Effector memory CD8-positive, alpha-beta T cell (primary cell): ENCODE data around the gene ZC3H7B.
A peak's percentile ranks its signal among the peaks of the same experiment; 100 is the strongest.
"Not testable (repeated sequence)": the region's sequence is repeated elsewhere in the genome, so short reads cannot be mapped to it uniquely, and the experiment has no call there.

Experiments used
- ATAC-seq: fragments of 150-1000 bp; cut with Tn5 transposase; replicated peaks from 2 replicates; pipeline ENCODE4 v1.10.0; 2021; ENCODE audit warnings: mild to moderate bottlenecking, moderate library complexity
- DNase-seq, 3 experiments: peaks; one replicate each; pipeline ENCODE4 v3.0.0; 2021
- H3K27ac Mint-ChIP-seq, 2 donors: one replicate each; pipeline ENCODE4 v1.8.0; 2022; ENCODE audit warnings: mild to moderate bottlenecking in 2 of 2, mixed read lengths in 2 of 2, moderate library complexity in 2 of 2
- H3K27me3 Mint-ChIP-seq, 2 donors: one replicate each; pipeline ENCODE4 v1.8.0; 2022; ENCODE audit warnings: mixed read lengths in 2 of 2
- H3K36me3 Mint-ChIP-seq: one replicate; pipeline ENCODE4 v1.8.0; 2022; ENCODE audit warnings: mild to moderate bottlenecking, moderate library complexity, mixed read lengths; ENCODE audit not compliant: insufficient read depth
- H3K4me1 Mint-ChIP-seq, 2 donors: one replicate each; pipeline ENCODE4 v1.8.0; 2022; ENCODE audit warnings: low read depth in 2 of 2, mixed read lengths in 2 of 2
- H3K4me3 Mint-ChIP-seq, 2 donors: one replicate each; pipeline ENCODE4 v1.8.0; 2022; ENCODE audit warnings: mild to moderate bottlenecking in 2 of 2, mixed read lengths in 2 of 2, moderate library complexity in 2 of 2
- H3K9me3 Mint-ChIP-seq, 2 donors: one replicate each; pipeline ENCODE4 v1.8.0; 2022; ENCODE audit warnings: mixed read lengths in 2 of 2

Gene ZC3H7B

DNA sequence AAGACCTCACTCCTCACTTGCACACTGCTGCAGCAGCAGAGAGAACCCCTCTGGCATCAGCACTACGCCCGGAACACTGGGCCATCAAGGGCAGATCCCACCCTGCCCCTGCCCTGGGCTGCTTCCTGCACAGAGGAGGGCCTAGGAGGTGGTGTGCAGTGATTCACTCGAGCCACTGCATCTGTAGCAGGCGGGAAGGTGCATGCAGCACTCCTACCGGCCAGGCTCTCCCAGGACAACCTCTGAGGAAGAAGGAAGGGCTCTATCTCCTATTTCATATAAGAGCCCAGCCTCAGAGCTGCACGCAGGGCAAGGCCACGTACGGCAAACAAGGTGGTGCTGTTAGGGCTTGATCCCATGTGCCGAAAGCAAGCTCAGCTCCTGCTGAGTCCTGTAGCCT is 29.5 kb upstream of the ZC3H7B start:
- Mint-ChIP-seq H3K9me3 (no peaks in the 10 kb centered on the region), H3K36me3 (peaks cover 90% of the 10 kb centered on the region), H3K4me1 (peaks cover 0 to 1% of the 10 kb centered on the region in 2 donors), H3K27me3 (no peaks in the 10 kb centered on the region), H3K4me3 (no peak overlapping the region), H3K27ac (no peak overlapping the region)
- no peak for ATAC-seq
- DNase-seq: no peak

DNA sequence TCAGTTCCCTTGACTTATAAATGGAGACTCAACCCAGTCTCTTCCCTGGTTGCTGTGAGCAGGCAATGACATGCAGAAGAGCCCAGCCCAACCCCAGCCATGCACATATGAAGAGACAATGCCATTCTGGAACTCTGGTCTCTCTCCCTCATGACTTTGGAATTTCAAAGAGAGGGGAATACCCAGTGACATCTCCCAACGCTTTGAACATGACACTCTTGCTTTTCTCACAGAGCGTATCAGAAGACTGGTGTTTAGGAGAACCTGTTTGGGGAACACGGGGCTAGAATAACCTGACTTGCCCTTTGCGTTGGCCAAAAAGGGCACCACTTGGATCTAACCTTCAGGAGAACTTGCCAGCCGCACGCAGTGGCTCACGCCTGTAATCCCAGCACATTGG is 28.2 kb upstream of the ZC3H7B start:
- ATAC-seq: no peak
- no peak overlapping the region for H3K27ac Mint-ChIP-seq
- H3K27me3 Mint-ChIP-seq: no peaks in the 10 kb centered on the region
- H3K9me3 Mint-ChIP-seq: no peaks in the 10 kb centered on the region
- H3K4me1 Mint-ChIP-seq: peaks cover 0 to 7% of the 10 kb centered on the region in 2 donors
- DNase-seq: no peak
- peaks cover 94% of the 10 kb centered on the region for H3K36me3 Mint-ChIP-seq
- H3K4me3 Mint-ChIP-seq: no peak overlapping the region

DNA sequence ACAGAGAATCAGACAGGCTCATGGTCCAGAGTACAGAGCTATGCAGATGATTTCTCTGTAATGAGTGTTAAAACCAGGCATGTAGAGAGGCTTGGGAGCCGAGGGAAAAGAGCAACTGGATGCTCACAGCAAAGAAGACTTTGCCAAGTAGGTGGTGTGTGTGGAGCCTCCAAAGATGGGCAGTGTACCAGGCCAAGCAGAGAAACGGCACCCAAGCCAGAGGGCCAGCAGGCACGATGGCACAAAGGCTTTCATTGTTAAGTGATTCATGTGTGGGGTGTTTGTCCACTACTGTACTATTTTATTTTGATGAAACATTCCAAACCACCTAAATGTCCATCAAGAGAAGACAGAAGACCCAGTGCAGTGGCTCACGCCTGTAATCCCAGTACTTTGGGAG is 26.5 kb upstream of the ZC3H7B start:
- no peak overlapping the region for H3K27ac Mint-ChIP-seq
- no peak for ATAC-seq

DNA sequence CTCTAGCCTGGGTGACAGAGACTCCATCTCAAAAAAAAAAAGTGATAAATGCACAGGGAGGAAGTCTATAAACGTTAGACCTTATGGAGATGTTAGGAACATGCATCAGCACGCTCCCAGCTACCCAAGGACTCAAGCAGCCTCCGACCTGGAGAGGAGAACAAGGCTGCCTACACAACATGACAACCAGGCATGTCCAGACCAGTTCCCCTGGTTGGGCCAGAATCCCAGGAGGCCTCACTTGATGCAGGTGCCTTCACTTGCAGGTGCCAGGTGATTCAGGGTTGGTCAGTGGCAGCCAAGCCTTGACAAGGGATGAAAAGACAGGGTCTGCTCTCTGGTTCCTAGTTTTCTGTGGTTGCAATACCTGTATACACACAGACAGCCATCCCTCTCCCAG is 21.3 kb upstream of the ZC3H7B start:
- H3K9me3 Mint-ChIP-seq: no peaks in the 10 kb centered on the region
- no peaks in the 10 kb centered on the region for H3K27me3 Mint-ChIP-seq
- DNase-seq (no peak), ATAC-seq (no peak)
- H3K4me1 Mint-ChIP-seq: peaks cover 14 to 22% of the 10 kb centered on the region in 2 donors
- no peak overlapping the region for H3K4me3 Mint-ChIP-seq
- peaks cover 65% of the 10 kb centered on the region for H3K36me3 Mint-ChIP-seq
- H3K27ac Mint-ChIP-seq: peak overlapping the region in 1 of 2 donors; percentile 38

More for the DNA sequence above, 26.5 kb upstream of the ZC3H7B start:
- H3K9me3 Mint-ChIP-seq: no peaks in the 10 kb centered on the region
- H3K36me3 Mint-ChIP-seq: peaks cover 97% of the 10 kb centered on the region
- no peaks in the 10 kb centered on the region for H3K27me3 Mint-ChIP-seq
- H3K4me1 Mint-ChIP-seq: peaks cover 0 to 7% of the 10 kb centered on the region in 2 donors
- no peak for DNase-seq
- no peak overlapping the region for H3K4me3 Mint-ChIP-seq

DNA sequence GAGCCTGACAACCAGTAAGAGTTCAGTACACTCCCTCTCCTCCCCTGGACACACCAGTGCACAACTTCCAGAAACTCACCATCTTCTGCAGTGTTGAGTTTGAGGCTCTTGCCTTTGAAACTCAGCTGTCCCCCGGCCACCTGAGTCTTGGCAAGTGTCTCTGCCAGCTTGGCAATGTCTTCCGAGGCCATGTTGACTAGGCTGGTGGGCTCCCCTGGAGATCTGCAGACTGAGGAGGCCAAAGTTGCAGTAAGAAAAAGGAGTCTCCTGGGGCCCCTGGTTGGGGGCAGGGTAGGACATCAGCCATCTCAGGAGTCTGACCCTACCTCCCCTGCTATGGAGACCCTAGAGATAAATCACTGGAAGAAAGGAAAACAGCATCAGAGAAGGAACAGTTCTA is 20.5 kb upstream of the ZC3H7B start:
- Mint-ChIP-seq H3K4me1 (peaks cover 17 to 22% of the 10 kb centered on the region in 2 donors), H3K27ac (peak overlapping the region in 1 of 2 donors; percentile 12), H3K36me3 (peaks cover 64% of the 10 kb centered on the region), H3K9me3 (no peaks in the 10 kb centered on the region), H3K27me3 (no peaks in the 10 kb centered on the region), H3K4me3 (no peak overlapping the region)
- DNase-seq (no peak), ATAC-seq (no peak)

DNA sequence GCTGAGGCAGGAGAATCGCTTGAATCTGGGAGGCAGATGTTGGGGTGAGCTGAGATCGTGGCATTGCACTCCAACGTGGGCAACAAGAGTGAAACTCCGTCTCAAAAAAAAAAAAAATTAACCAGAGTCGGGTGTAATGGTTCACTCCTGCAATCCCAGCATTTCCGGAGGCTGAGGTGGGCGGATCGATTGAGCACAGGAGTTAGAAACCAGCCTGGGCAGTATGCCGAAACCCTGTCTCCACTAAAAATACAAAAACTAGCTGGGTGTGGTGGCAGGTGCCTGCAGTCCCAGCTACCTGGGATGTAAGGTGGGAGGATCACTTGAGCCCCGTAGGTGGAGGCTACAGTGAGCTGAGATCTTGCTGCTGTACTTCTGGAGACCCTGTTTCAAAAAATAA is 16.9 kb upstream of the ZC3H7B start:
- Mint-ChIP-seq H3K27ac (peak overlapping the region; percentile 95 to 97), H3K4me3 (peak overlapping the region; percentile 85 to 88), H3K9me3 (no peaks in the 10 kb centered on the region), H3K4me1 (peaks cover 23 to 25% of the 10 kb centered on the region in 2 donors), H3K36me3 (peaks cover 41% of the 10 kb centered on the region), H3K27me3 (no peaks in the 10 kb centered on the region)
- DNase-seq: no peak
- ATAC-seq: no peak

DNA sequence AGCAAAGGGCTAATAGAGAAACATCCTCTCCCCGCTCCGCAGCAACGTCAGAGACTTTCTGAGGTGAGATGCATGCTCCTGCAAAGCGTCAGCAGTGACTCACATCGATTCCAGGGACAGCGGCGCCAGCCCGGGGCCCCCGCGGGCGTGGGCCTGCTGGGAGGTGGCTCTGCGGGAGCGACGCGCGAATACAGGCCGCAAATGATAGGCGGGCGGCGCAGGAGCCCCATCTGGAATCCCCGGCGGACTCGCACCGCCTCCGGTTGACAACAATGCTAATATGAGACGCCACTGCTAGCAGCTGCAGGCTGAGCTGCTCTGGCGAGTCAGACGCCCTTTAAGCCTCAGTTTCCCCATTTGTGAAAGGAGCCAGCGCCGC is 15.9 kb upstream of the ZC3H7B start:
- Mint-ChIP-seq H3K27me3 (no peaks in the 10 kb centered on the region), H3K9me3 (no peaks in the 10 kb centered on the region), H3K36me3 (peaks cover 33% of the 10 kb centered on the region), H3K27ac (peak overlapping the region; percentile 95 to 97), H3K4me3 (peak overlapping the region; percentile 85 to 88), H3K4me1 (peaks cover 23 to 25% of the 10 kb centered on the region in 2 donors)
- peak; percentile 62 for ATAC-seq
- peak; percentile 82 to 83 (median 82) for DNase-seq

DNA sequence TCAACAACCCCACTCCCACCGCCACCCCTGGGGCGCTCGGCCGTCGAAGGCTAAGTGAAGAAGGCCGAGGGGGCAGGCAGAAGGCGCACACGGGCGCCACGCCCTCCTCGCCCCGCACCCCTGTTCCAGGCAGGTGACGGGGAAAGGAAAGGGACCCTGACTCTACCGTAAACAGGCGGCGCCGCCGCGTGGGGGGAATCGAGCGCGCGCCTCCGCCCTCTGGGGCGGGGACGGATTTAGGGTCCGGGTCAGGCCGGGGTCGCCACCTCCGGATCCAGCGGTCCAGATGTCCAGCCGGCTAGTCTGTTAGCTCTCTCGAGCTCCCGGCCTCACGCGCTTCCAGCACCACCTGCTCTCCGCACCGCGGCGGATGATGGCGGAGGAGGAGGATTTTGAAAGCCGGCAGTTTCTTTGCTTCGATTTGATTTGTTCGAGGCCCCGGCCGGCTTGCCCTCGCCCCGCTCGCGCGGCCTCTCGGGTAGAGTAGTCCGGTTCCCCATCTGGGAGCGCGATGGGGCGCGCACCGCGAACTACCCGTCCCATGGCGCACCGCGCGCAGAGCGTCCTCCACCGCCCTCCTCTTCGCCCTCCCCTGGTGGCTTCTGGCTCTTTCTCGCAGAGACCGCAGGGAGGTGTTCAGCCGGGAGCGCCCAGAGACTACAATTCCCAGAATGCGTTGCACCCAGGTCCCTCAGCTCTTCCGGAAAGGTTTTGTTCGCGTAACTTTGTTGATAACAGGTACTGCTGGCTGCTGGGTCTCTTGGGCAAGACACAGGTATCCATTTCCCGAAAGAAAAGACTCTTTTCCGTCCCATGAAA is 15.3 kb upstream of the ZC3H7B start, which contains the start of gene RANGAP1:
RANGAP1 (minus strand) TSS at position 368 of the 819 bp plus-strand sequence. CDS start 5,143 bp downstream, outside the sequence.
- peak within 1 kb of the TSS; percentile 95 to 97 for H3K27ac Mint-ChIP-seq
- ATAC-seq: peak; percentile 85
- peak within 1 kb of the TSS; percentile 85 to 88 for H3K4me3 Mint-ChIP-seq
- H3K36me3 Mint-ChIP-seq: peaks cover 31% of the 10 kb centered on the region
- H3K27me3 Mint-ChIP-seq: no peaks in the 10 kb centered on the region
- DNase-seq: peak; percentile 97
- peaks cover 20 to 21% of the 10 kb centered on the region in 2 donors for H3K4me1 Mint-ChIP-seq
- H3K9me3 Mint-ChIP-seq: no peaks in the 10 kb centered on the region

DNA sequence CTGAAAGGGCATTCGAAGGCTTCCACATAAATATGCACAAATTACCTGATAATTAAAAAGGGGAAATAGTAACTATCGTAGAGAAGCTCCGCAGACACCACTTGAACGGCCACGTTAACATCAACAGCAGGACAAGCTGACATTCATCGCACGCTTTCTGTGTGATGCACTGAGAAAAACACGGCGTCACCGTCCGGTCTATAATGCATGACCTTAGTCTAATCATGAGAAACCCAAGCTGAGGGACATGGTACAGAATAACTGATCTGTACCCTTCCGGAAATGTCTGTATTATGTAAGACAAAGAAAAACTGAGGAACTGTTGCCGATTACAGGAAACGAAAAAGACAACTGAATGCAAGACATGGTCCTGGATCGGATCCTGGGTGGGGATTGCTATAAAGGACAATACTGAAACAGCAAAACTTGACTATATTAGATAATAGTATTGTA is 14.7 kb upstream of the ZC3H7B start:
- DNase-seq: peak in 1 of 3 experiments; percentile 43
- peak; percentile 16 for ATAC-seq
- no peaks in the 10 kb centered on the region for H3K27me3 Mint-ChIP-seq
- H3K4me1 Mint-ChIP-seq: peaks cover 20% of the 10 kb centered on the region in 2 donors
- peak overlapping the region; percentile 95 to 97 for H3K27ac Mint-ChIP-seq
- H3K4me3 Mint-ChIP-seq: peak overlapping the region; percentile 85 to 88
- peaks cover 31% of the 10 kb centered on the region for H3K36me3 Mint-ChIP-seq
- H3K9me3 Mint-ChIP-seq: no peaks in the 10 kb centered on the region

DNA sequence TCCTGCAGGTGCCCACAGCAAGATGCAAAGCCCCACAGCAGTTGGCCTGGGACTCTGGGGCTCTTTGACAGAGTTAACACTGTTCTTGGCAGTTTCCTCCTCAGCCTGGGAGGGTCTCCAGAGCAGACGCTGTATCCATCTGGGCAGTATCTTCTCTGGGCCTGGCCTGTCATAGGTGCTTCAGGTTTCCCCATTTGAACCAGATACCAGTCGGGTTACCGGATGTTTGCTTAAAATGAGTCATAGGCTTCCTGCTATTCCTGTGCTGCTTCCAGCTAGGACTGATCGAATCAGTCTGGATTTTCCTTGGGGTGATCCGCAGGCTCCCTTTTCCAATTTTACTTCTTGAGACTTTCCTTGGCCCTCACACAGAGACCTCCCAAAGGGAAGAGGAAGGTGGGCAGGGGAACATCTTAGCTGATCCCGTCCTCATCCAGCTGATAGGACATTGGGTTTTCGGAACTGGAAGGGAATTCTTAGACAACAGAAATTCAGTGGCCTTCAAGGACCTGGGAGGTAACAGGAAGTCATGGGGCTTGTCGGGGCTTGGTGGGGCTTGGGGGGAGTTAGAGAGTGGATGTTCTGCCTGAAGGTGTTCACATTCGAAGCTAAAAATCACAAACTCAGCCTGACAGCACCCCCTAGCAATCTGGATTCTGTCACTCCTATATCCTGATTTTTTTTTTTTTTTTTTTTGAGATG is 12.9 kb upstream of the ZC3H7B start:
- peaks cover 13 to 15% of the 10 kb centered on the region in 2 donors for H3K4me1 Mint-ChIP-seq
- no peaks in the 10 kb centered on the region for H3K27me3 Mint-ChIP-seq
- peak overlapping the region; percentile 47 to 55 for H3K4me3 Mint-ChIP-seq
- H3K27ac Mint-ChIP-seq: peak overlapping the region; percentile 69 to 72
- H3K9me3 Mint-ChIP-seq: no peaks in the 10 kb centered on the region
- ATAC-seq: no peak
- H3K36me3 Mint-ChIP-seq: peaks cover 27% of the 10 kb centered on the region
- DNase-seq: no peak

DNA sequence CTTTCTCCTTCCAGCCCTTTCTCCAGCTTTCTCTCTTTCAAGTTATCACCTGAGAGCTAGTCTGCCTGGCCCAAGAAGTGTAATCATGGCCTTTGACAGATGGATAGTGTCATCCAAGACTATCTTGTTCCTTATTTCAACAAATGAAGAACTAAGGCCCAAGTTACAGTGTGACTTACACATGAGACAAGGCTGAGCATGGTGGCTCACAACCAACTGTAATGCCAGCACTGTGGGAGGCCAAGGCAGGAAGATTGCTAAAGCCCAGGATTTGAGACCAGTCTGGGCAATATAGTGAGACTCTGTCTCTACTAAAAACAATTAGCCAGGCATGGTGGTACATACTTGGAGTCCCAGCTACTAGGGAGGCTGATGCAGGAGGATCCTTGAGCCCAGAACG is 11.7 kb upstream of the ZC3H7B start:
- Mint-ChIP-seq H3K4me1 (peaks cover 10 to 13% of the 10 kb centered on the region in 2 donors), H3K36me3 (peaks cover 21% of the 10 kb centered on the region), H3K4me3 (no peak overlapping the region), H3K9me3 (no peaks in the 10 kb centered on the region), H3K27me3 (no peaks in the 10 kb centered on the region), H3K27ac (no peak overlapping the region)
- no peak for DNase-seq
- ATAC-seq: no peak

DNA sequence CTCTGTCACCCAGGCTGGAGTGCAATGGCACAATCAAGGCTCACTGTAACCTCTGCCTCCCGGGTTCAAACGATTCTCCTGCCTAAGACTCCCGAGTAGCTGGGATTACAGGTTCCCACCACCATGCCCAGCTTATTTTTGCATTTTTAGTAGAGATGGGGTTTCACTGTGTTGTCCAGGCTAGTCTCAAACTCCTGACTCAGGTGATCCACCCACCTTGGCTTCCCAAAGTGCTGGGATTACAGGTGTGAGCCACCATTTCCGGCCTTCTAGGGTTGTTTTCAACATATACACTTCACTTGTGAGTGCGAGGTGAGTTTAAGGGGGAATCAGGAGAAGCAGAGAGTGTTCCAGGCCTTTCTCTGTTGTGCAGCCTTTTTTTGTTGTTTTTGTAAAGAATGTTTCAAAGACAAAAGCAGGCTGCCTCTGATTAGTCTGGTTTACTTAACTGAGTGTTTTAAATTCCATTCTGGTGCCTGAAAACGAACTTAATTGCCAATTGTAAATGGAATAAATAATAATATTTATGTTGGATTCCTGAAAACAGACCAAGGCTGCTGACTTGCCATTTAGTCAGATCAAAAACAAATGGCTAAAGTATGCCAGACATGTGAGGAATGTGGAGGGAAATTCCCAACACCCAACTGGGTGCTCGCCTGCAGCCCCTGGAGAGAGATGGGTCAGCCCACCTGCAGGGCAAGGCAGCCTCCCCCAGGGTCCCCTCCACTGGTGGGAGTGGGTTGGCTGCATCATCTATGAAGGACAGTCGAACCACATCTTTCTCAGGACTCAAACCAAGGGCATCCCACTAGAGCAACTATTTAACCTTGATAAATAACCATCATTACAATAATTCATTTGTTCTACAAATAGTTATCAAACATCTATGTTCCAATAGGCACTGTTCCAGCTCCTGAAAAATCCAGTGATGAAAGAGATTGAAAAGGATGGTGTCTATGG is 10.8 kb upstream of the ZC3H7B start:
- Mint-ChIP-seq H3K36me3 (peaks cover 12% of the 10 kb centered on the region), H3K9me3 (no peaks in the 10 kb centered on the region), H3K4me1 (peaks cover 6 to 10% of the 10 kb centered on the region in 2 donors), H3K4me3 (no peak overlapping the region), H3K27me3 (no peaks in the 10 kb centered on the region), H3K27ac (no peak overlapping the region)
- ATAC-seq (no peak), DNase-seq (no peak)

DNA sequence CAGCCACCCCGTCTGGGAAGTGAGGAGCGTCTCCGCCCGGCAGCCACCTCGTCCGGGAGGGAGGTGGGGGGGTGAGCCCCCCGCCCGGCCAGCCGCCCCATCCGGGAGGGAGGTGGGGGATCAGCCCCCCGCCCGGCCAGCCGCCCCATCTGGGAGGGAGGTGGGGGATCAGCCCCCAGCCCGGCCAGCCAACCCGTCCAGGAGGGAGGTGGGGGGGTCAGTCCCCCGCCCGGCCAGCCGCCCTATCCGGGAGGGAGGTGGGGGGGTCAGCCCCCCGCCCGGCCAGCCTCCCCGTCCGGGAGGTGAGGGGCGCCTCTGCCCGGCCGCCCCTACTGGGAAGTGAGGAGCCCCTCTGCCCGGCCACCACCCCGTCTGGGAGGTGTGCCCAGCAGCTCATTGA is 6.5 kb upstream of the ZC3H7B start:
- not testable (repeated sequence) for H3K36me3 Mint-ChIP-seq, H3K9me3 Mint-ChIP-seq, DNase-seq, H3K27me3 Mint-ChIP-seq, H3K27ac Mint-ChIP-seq, H3K4me3 Mint-ChIP-seq, H3K4me1 Mint-ChIP-seq, ATAC-seq
